Jurkat, Clone E6-1 (cell line): ENCODE results near the gene ATP2A3.
"Not testable (repeated sequence)": the region's sequence is repeated elsewhere in the genome, so short reads cannot be mapped to it uniquely, and the experiment has no call there.

ENCODE experiments used
- DNase-seq: peaks from one replicate; pipeline ENCODE4 v3.0.0-alpha.2; 2011; ENCODE audit warnings: low read depth, low spot score
- H3K4me3 ChIP-seq: 2 replicates; pipeline ENCODE4 v1.5.1; 2011; ENCODE audit warnings: mild to moderate bottlenecking, low read length, control low read depth, moderate library complexity

ATP2A3 gene

GRCh38 chr17:3959921-3960601 is 4.2 kb downstream of the ATP2A3 start:
- DNase-seq, result no peak
- no peak overlapping the region; the same call in 1 of the 2 replicates for H3K4me3 ChIP-seq

GRCh38 chr17:3959295-3959899 is 4.8 kb downstream of the ATP2A3 start:
- DNase-seq, result no peak
- no peak overlapping the region for H3K4me3 ChIP-seq

- DNase-seq, result no peak
- no peak overlapping the region for H3K4me3 ChIP-seq
These were observed 6.3 kb downstream of the ATP2A3 start for GRCh38 chr17:3957735-3958599.

DNA sequence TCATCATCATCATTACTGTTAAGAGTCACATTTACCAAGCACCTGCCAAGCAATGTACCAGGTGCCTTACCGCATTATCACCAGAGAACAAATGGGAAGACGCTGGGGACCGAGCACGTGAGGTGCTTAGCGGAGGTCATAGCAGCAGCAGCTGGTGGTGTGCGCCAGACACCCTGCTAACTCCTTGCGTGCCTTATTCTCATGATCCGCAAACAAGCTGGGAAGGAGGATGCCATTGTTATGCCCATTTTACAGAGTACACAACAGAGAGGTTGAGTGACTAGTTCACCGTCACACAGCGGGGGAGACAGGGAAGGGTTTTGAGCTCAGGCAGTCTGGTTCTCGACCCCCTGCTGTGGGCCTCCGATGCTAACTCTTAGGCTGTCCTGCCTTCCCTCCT is 7.3 kb downstream of the ATP2A3 start:
- H3K4me3 ChIP-seq, result no peak overlapping the region
- no peak for DNase-seq

GRCh38 chr17:3956327-3956957 is 7.8 kb downstream of the ATP2A3 start:
- H3K4me3 ChIP-seq, result no peak overlapping the region
- DNase-seq, result no peak

- no peak overlapping the region for H3K4me3 ChIP-seq
- no peak for DNase-seq
These were observed 8.6 kb downstream of the ATP2A3 start for GRCh38 chr17:3955673-3955988.

DNA sequence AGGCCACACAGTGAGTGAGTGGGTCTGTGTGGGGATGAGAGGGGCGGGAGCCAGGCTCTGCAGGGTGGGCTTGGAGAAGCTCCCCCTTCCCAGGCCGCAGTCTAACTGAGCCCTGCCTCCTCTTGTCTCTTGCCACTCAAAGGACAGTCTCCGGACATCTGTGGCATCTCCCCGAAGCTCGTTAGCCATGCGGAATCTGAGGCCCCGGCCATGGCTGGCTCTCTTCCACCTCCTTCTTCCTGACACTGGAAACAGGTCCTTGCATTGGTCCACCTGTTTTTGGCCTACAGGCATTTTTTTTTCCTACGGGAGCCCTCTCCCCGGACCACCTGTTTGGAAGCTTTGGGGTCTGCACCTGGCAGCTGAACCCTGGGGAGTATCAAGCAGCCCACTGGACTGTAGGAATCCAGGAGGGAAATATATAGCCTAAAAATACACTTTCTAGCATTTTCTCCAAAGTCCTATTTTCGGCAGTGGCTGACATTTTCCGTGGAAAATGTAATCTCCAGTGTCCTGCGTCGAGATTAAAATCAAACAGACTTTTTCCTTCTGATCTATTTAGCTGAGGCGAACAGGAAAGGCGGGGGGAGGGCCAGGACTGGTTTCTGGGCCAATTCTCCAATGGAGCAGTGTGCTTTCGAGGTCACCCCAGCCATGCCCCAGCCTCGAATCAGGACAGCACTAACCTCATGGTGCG is 9.1 kb downstream of the ATP2A3 start:
- DNase-seq, result no peak
- H3K4me3 ChIP-seq, result no peak overlapping the region

- DNase-seq, result no peak
- no peak overlapping the region for H3K4me3 ChIP-seq
These were observed 10.2 kb downstream of the ATP2A3 start for GRCh38 chr17:3954086-3954485.

GRCh38 chr17:3953542-3953941 is 10.7 kb downstream of the ATP2A3 start:
- no peak for DNase-seq
- H3K4me3 ChIP-seq, result no peak overlapping the region

DNA sequence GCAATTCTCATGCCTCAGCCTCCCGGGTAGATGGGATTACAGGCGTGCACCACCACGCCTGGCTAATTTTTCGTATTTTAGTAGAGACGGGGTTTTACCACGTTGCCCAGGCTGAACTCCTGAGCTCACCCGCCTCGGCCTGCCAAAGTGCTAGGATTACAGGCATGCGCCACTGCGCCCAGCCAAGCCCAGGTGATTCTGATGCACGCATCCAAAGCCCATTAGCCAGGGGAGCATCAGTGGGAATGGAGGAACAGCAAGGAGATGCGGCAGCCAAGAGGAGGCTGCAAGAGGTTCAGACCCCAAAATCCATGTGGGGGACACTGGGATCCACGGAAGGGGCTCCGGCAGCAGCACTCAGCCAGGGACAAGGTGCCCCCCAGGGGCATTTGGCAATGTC is 12.1 kb downstream of the ATP2A3 start:
- no peak for DNase-seq
- no peak overlapping the region for H3K4me3 ChIP-seq

GRCh38 chr17:3951420-3951819 is 12.8 kb downstream of the ATP2A3 start:
- no peak for DNase-seq
- H3K4me3 ChIP-seq, result no peak overlapping the region

DNA sequence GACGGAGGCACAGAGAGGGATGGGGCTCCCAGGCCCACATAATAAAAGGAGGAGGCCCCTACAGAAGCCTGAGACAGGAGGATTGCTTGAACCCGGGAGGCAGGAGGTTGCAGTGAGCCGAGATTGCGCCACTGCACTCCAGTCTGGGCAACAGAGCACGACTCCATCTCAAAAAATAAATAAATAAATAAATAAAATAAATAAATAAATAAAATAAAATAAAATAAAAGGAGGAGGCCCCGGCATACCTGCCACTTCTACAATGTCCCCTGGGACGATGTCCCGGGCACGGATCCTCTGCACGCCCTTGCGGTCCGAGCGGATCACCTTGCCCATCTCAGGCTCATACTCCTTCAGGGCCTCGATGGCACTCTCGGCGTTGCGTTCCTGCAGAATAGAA is 13.2 kb downstream of the ATP2A3 start:
- DNase-seq, result no peak
- H3K4me3 ChIP-seq, result no peak overlapping the region

DNA sequence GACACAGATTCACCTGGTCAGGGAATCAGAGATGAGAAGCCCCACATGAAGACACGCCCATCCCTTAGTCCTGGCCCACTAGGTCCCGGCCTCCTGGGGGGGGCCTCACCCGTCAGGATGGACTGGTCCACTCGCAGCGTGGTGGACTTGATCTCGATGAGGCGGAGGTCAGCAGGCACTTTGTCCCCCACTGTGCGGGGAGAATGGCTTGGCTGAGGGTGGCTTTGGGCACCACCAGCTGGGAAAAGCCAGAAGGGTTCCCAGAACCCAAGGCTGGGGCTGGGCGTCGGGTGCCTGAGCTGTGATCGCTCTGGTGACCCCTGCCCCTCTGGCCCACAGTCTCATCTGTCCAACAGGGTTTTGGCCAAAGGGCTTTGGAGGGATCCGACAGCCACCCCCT is 13.7 kb downstream of the ATP2A3 start:
- no peak overlapping the region for H3K4me3 ChIP-seq

GRCh38 chr17:3949418-3949817 is 14.8 kb downstream of the ATP2A3 start:
- no peak for DNase-seq
- H3K4me3 ChIP-seq, result no peak overlapping the region

More for the DNA sequence above, 13.7 kb downstream of the ATP2A3 start:
- no peak for DNase-seq

GRCh38 chr17:3948551-3948950 is 15.7 kb downstream of the ATP2A3 start:
- DNase-seq, H3K4me3 ChIP-seq: not testable (repeated sequence)

- DNase-seq, result no peak
- H3K4me3 ChIP-seq, result no peak overlapping the region
These were observed 16.9 kb downstream of the ATP2A3 start for GRCh38 chr17:3947318-3947810.

GRCh38 chr17:3946711-3947235 is 17.5 kb downstream of the ATP2A3 start:
- H3K4me3 ChIP-seq, result no peak overlapping the region
- no peak for DNase-seq

DNA sequence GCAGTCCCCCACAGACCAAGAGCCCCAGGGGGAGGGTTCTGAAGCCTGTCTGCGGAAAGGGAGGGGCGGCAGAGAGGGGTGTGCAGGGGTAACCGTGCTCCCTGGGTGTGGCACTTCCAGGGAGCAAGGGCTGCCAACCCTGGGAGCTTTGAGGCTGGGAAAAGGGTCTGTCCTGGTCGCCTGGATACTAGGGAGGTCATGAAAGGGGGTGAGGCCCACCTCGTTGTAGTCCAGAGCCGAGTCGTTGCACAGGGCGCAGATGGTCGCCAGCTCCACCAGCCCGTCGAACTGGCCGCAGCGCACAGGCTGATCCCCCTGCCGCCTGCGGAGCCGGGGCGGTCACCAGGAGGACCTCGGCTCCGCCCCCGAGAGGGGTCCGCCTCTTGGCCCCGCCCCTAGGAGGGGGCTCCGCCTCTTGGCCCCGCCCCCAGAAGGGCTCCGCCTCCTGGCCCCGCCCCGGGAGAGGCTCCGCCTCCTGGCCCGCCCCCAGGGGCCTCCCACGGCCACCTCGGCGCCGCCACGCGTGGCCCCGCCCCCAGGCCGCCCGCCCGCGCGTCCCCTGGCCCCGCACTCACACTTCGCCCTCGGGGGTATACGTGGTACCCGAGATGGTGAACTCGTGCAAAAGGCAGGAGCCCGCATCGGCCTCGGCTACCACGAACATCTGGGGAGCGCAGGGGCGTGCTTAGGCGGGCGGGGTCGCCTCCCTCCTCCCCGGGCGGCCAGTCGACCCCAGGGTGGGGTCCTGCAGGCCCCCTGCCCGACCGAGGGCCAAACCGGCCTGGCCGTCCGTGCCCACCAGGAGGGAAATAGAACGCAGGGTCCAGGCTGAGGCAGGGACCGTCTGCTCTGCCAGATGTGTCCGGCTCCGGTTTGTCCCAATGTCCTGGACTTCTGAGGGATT is 19.5 kb downstream of the ATP2A3 start:
- DNase-seq, result no peak
- H3K4me3 ChIP-seq, result no peak overlapping the region
